HG02884 (cell line): ENCODE data around the gene WDFY4.

Experiments used
- ATAC-seq: cut with Tn5 transposase; IDR thresholded peaks from one replicate; pipeline ENCODE4 v1.9.1; 2021; ENCODE audit warnings: mild to moderate bottlenecking, moderate library complexity; ENCODE audit not compliant: unreplicated experiment

WDFY4 gene

DNA sequence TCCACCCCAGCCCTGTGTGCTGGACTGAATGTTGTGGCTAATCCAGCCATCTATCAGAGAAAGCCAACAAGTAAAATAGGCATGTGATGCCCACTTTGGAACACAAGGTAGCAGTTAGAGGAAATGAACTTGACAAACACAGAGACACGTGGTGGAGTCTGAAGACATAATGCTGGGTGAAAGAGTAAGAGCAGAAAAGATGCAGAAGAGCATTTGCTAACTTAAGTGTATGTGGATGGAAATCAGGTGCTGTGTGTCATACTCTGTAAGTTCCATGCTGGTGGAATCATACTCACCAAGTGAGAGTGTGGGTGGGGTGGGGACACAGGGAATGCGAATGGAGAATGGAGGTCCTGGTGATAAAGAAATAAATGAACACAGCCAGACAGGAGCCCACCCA lies 22.8 kb downstream of the WDFY4 start:
- no peak for ATAC-seq

DNA sequence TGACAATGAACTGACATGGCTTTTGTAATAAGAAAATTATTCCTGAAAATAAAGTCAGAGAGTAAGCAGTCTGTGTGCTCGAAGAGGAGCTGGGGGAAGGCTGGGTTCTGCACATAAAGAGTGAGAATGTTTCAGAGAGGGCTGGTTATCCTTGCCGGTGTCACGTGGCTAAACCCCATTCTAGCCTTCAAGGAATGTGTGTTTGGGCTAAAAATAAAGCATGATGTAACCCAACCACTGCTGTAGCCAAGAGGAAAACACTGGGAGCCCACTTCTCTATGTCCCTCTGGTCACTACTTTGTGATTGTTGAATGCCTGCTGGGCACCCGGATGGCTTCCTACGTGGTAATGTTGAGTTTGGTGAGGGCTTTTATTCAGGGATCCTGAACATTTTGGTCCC lies 23.5 kb downstream of the WDFY4 start:
- ATAC-seq, result no peak

DNA sequence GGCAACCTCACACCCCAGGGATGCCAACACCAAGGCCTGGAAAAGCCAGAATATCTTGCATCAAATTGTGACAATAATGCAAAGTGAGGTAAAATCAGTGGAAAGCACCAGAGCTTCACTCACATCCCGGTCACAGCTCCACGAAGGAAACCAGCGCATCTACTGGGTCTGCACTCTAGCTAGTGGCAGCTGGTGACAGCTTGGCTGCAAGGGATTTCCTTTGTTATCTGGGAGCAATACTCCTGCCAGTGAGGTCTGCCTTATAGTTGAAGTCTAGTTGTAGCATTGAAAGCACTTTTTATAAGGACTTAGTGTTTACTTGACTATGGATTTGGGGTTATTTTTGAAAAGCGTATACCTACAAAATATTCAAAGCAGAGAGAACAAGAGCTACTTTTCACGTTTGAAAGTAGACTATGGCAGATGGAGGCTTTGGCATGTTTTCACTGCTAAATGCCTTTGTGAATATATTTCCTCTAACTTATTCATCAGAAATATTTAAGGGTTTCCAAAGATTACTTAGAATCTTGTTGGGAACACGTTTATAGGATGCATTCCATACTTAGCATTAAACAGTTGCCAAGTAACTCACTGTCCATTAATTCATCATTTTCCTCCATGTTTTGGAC lies 26.1 kb downstream of the WDFY4 start:
- ATAC-seq, result no peak

DNA sequence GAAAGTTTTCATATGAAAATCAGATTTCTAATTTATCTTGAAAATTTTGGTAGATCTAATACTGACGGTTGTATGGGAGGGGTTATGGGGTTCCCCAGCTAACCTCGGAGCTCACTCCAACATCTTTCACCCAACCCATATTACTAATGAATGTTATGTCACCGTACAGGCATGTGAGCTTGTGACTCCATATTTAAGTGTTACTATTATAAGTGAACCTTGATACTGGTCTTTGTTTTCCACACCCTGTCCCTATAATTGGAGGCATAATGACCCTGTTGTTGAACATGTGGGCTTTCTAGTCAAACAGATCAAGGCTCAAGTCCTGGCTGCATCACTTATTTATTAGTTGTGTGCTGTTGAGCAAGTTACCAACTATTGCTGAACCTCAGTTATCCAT lies 27.2 kb downstream of the WDFY4 start:
- ATAC-seq, result no peak

DNA sequence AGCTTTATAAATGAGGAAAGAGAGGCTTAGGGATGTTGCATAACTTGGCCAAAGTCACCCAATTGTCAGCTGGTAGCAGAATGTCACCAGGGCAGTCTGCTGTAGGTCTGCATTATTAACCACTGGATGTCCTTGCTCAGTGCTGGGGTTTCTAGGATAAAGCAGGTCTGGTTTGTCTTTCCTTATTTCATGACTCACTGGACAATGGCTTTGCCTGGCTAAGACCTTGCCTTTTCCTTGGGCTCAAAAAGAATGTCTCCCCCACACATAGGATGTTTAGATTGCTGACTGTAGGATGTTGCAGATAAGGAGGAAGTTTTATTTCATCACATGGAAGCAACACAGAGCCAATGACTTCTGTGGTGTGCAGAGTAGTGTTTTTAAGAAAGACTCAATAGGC lies 29.4 kb downstream of the WDFY4 start:
- no peak for ATAC-seq

DNA sequence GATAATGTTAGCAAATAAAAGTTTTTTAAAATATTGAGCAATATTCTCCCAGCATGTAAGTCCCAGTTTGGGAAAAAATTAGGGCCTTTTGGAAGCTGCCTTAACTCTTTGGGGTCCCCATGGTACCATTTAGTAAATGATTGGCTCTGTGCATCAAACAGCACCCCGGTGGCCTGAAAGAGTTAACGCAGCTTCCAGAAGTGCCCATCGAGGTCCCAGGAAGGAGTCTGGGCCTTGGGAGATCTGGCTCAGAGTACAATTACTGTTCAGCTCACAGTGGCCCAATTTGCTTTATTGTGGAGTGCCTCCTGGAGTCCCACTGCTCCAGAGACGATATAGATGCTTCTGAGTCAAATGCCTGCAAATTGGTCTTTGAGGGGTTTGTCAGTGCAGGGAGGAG lies 31.7 kb downstream of the WDFY4 start:
- ATAC-seq, result no peak

DNA sequence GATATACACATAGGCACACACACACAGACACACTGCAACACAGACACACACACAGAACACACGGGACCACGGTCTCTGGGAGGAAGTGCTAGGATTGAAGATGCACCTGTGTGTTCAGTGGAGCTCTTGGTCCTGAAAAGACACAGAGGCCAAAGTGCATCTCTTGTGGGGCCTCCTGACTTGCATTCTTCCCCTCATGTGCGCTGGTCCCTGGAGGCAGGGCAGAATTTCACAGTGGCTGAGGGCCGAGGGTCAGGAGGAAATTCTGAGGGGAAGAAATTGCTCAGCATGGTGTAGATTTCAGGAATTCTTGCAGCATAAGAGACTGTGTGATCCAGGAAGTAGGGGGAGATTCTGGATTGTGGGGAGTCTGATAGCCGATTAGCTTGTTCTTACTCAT lies 35.9 kb downstream of the WDFY4 start:
- no peak for ATAC-seq

DNA sequence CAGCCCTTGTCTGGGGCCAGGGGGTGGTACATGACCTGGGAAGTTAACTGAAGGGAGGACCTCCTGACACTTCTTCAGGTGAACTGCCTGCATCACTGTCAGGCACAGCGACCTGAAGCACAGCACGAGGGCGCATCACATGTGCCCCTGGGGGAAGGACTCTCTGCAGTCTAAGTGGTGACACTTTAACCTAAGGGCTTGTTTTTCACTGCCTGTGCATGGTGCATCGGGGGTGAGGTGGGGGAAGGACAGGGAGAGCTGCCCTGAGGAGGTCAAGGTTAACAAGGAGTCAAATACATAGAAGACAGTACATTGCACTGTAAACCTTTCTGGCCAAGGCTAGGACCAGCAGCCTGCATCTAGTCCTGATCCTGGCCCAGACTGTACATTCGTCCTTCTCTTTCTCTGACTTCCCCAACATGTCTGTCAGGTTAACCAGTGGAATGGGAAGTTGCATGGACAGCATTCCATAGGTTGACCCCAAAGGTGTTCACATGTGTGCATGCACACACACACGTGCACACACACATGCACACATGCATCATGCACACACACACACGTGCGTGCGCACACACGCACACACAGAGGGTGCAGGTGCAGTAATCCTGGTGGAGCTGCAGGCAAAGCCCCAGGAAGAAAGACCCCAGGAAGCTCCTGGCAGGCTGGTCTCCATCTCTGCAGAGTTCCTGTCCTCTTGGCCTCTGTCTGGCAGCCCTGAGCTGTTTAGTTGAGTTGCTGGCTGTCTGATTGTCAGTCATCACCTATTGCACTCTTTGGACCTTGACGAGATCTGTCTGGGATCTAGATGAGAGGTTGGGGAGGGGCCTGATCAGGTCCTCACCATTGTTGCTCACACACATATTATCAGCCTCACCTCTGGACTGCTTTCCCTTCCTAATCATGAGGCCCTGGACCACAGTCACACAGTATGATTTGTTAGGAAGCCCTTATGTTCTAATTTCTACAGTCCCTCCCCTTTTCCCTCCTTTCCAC lies 37.8 kb downstream of the WDFY4 start:
- ATAC-seq, result no peak

DNA sequence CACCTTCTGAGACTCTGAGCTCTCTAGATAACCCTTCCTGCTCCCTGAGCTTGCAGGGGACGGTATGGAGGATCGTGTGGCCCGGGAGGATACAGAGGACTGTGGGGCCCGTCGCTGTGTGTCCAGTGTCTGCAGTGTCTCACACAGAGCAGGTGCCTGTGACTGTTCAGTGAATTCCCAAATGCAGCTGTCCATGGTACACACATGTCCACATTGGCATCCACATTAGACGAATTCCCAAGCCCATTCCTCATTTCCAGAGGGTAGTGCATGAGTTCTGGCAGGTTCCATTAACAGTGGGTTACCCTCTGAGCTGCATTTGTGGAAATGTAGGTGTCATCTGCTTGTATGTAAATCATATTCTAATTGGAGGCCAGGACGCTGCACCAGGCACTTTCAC lies 39.5 kb downstream of the WDFY4 start:
- no peak for ATAC-seq

DNA sequence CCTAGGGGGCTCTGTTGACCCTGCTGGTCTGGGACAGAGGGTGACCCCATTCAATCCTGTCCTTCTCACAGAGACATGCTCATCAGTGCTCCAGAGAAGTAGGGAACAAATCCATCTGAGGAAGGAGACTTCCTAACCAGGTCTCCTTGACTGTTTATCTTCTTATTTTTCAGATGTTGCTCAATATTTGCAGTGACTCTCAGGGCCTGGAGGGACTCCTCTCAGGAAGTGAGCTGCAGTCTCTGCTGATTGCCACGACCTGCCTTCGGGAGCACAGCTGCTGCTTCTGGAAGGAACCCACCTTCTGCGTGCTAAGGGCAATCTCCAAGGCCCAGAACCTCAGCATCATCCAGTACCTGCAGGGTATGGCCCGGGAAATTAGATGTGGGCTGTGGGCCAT lies 41.0 kb downstream of the WDFY4 start:
- ATAC-seq, result no peak

DNA sequence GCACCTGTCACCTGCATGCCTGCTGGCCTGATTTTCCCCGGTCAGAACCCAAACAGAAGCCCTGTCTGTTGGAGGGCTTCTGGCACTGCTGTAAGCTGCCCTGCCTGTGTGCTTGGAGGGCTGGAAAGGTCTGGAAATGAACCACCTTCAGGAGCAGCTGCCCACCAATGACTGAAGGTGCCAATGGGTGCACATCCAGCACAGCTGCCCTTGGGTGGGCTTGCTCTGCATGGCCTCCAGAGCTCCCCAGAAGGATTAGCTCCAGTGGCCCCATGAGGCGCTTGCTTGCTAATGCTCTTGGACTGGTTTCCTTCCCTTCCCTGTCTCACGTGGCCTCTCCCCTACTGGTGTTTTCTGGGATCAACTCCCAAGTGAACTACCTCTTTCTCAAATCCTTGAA lies 43.2 kb downstream of the WDFY4 start:
- no peak for ATAC-seq

DNA sequence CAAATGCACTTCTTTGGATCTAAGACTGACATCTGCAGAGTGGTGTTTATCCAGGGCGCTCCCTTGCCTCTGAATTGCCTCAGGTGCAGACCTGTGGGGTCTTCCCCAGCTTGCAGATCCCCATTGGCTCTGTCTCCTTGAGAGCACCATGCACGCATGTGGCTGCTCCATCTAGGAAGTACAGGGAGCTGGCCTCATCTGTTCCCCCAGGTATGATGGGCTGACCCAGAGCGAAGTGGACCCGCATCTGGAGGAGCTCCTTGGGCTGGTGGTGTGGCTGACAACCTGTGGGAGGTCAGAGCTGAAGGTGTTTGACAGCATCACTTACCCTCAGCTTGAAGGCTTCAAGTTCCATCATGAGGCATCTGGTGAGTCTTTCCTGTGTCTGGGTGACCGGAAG lies 44.5 kb downstream of the WDFY4 start:
- ATAC-seq, result no peak

DNA sequence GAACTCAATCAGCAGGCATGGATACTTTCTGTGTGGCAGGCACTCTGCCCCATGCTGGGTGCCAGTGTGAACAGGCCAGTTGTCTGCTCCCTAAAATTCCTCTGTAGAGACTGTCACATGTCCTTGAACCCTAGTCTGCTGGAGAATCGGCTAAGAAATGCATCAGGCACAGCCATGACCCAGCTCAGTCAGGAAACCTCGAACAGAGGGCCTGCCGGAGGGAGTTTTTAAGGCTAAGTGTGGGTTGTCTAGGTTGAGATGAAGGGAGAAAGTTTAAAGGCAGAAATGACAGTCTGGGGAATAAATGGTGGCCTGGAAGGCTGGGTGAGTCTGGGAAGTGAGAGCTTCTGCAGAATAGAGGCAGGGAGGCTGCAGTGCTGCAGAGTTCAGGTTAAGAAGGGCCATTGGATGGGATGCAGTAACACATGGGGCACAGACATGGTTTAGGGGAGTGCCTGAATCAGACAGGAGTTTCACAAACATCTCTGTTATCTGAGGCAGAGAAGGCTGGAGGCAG lies 45.3 kb downstream of the WDFY4 start:
- ATAC-seq, result no peak

DNA sequence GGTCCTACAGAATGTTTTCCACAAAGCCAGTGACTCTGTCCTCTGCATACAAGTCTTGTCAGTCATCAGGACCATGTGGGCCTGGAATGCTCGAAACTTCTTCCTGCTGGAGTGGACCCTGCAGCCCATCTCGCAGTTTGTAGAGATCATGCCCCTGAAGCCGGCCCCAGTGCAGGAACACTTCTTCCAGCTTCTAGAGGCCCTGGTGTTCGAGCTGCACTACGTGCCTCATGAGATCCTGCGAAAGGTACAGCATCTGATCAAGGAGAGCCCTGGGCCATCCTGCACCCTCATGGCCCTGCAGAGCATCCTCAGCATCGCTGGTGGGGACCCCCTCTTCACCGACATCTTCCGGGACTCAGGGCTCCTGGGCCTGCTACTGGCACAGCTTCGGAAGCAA lies 46.5 kb downstream of the WDFY4 start:
- no peak for ATAC-seq

DNA sequence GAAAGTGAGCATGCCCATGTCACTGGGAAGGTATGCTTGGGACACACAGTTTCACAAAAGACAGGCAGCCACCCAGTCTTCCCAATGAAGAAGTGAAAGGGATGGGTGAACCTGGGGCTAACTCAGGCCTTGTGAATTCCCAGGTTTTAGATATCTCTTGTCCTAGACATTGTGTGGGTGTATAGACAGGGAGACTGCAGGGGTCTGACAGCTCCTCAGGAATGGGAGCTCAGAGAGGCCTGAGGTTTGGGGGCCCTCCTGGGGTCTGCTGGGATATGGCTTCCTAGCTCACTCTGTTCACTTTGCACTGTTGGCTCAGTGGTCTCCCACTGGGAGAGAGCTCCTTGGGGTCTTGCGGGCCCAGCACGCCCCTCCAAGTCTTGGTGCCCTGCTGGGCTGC lies 47.0 kb downstream of the WDFY4 start:
- ATAC-seq, result no peak

DNA sequence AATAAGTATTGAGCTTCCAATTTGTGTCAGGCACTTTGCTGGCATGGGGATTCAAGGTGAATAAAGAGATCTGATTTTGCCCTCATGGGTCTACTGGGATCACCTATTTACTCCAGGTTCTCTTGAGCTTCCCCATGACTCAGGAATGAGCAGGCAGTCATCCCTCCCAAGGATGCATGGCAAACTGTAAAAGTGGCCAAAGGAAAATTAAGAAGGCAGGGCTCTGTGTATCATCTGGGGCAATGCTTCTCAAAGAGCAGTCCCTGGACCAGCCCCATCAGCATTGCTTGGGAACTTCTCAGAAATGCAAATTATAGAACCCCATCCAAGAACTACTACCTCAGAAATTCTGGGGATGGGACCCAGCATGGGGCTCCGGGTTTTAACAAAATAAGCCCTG lies 48.7 kb downstream of the WDFY4 start:
- no peak for ATAC-seq

DNA sequence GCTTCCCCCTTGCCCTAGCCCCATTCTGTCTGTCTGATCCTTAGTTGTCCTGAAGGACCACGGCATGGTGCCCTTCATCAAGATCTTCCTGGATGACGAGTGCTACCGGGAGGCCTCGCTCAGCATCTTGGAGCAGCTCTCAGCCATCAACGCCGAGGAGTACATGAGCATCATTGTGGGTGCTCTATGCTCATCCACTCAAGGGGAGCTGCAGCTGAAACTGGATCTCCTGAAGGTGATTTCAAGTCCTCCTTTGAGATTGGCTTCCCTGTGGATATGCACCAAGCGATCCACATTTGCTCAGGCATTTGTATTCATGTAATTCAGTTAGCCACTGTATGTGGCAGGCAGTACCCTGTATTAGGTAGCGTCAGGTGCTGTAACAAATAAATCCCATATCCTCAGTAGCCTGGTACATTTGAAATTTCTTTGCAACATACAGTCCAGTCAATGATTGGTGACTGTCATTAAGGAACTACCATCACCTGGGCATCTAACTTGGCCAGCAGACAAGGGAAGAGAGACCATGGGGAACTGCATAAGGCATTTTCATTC lies 51.2 kb downstream of the WDFY4 start:
- ATAC-seq, result no peak

DNA sequence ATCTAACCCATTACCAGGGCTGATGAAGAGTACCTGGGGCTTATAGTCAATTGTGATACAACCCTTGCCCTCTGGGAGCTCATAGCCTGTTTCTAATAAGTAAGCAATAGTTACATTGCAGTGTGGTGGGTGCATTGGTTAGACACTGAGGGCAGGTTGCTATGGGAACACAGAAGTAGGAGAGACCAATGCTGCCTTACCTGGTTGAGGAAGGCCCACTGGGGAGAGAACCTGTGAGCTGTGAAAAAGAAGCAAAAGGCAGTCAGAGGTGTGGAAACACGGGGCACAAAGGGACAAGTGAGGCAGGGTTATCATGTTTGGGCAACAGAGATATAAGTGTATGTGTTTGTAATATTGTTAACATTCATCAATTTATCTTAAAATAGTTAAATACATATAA lies 51.9 kb downstream of the WDFY4 start:
- no peak for ATAC-seq

DNA sequence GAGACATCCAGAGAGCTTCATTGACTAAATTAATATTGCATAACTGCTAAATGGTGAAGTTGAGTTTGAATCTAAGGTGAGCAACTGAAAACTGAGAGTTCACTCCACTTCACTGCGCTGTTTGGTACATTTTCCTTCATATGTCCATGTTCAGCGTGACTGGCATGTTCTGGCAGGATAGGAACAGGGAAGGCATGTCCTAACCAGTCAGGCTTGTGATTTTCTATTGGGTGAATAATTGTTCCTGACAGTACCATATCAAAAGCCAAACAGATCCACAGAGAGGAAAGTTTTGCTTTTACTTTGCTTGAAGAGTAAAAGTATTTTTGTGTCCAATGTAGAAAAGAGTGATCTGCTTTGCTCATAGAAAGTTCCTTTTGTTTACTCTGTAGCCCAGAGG lies 53.2 kb downstream of the WDFY4 start:
- ATAC-seq, result no peak

DNA sequence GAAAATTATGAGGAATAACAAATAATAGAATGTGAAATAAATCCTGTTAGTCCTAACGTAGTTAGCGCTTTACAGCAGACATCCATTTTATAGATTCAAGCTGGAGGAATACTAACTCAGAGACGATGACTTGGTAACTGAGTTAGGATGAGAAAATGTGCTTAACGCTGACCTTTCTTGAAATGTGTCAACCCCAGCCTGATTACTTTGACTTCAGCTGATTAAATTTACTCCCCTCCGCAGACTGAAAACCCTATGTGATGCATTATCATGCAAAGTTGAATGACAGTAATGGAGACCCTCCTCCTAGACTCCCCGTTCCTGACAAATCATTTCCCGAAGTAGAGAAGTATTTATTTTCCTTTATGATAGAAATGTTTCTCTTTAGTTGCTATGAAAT lies 54.5 kb downstream of the WDFY4 start:
- ATAC-seq, result no peak

DNA sequence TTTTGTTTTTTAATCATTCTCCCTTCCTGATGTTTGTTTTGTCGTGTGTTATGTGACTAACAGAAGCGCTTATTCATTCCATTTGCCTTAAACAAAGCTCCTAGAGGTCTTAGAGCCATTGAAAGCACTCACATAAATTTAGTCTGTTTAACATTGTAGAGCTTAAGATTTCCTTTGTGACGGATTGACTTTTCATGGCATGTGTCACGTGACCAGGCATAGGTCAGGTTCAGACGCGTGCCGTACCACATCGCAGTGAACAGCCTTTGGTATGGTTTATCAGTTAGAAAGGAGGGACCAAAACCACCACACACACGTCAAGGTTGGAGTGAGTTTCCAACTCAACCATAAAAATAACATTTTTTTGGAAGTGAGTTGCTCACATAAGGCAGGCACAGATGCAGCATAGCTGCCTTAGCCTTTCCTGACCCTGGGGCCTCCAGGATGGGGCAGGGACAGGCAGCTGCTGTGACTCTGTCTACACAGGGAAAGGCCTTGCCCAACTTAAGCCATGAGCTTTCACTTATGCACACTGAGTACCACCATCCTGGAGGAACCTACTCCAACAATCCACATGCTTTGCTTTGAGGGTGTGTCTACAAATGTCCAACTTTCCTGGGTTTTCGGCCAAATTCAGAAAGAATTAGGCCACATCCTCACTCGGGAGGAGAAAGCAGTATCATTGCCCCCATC lies 55.5 kb downstream of the WDFY4 start:
- ATAC-seq, result no peak
